GM12878 (cell line): ENCODE results near the gene TINCR. TPM values are rescaled to one million over a fixed set of nuclear protein-coding genes. Genes with fewer than 3 reads are reported as not detected.

ENCODE experiments used
- ATAC-seq: fragments of 200-7000 bp; cut with Tn5 transposase; 3 replicates; pipeline ENCODE4 v1.9.1; 2020; ENCODE audit warnings: mild to moderate bottlenecking, moderate library complexity
- BruUV-seq: library from RNA; stranded (reverse); fragments of 400-500 nt; replicated peaks from 2 replicates; lab custom pipeline; 2021; lab: Mats Ljungman, UMichigan
- CTCF ChIA-PET: fragments of 300-600 bp; sonication (Branson Sonifier 250); formaldehyde crosslinking; extraction: SDS; loops from one replicate; lab custom pipeline; 2021; ENCODE audit warnings: inconsistent platforms; lab: Yijun Ruan, JAX
- POLR2A ChIA-PET: fragments of 350-600 bp; formaldehyde crosslinking; extraction: SDS; loops from one replicate; lab custom pipeline; 2021; ENCODE audit warnings: inconsistent platforms; lab: Charles Lee
- RAD21 ChIA-PET: fragments of 300-600 bp; sonication (Branson Sonifier 250); formaldehyde crosslinking; loops from one replicate; lab custom pipeline; 2023; ENCODE audit warnings: antibody characterized with exemption; ENCODE audit not compliant: unreplicated experiment; lab: Charles Lee
- SMC1A ChIA-PET: fragments of 300-600 bp; sonication (Branson Sonifier 250); formaldehyde crosslinking; loops from one replicate; lab custom pipeline; 2023; ENCODE audit not compliant: unreplicated experiment, uncharacterized antibody; lab: Charles Lee
- DNase-seq: peaks from one replicate; pipeline ENCODE4 v3.0.0-alpha.2; 2011; ENCODE audit warnings: low read depth, low spot score
- FAIRE-seq: peaks from 3 replicates; lab custom pipeline; 2011; peaks lifted over from hg19 to GRCh38; lab: Jason Lieb, UNC
- H2AFZ ChIP-seq: 2 replicates; pipeline ENCODE4 v1.6.0; 2011; ENCODE audit warnings: low read depth, low read length, control low read depth; ENCODE audit not compliant: control insufficient read depth
- H3K27ac ChIP-seq: 2 replicates; pipeline ENCODE4 v1.5.1; 2011; ENCODE audit warnings: control low read depth; ENCODE audit not compliant: control insufficient read depth, insufficient read depth
- H3K27me3 ChIP-seq, 2 experiments: replicated peaks in 1 of 2; 2 replicates each; pipeline versions ENCODE4 v1.6.0 to v1.6.1; 2011; ENCODE audit warnings: low read length in 1 of 2; ENCODE audit not compliant: control insufficient read depth in 2 of 2, insufficient read depth in 2 of 2
- H3K36me3 ChIP-seq, 2 experiments: 2 replicates each; pipeline ENCODE4 v1.5.1; 2011; ENCODE audit warnings: low read length in 1 of 2; ENCODE audit not compliant: control insufficient read depth in 2 of 2, insufficient read depth in 2 of 2
- H3K4me1 ChIP-seq: 2 replicates; pipeline ENCODE4 v1.6.1; 2011; ENCODE audit warnings: mild to moderate bottlenecking, low read length, moderate library complexity, mixed read lengths; ENCODE audit not compliant: control insufficient read depth, insufficient read depth
- H3K4me2 ChIP-seq: 2 replicates; pipeline ENCODE4 v1.6.0; 2011; ENCODE audit warnings: control low read depth; ENCODE audit not compliant: control insufficient read depth, insufficient read depth
- H3K4me3 ChIP-seq: fragments of 200-600 bp; sonication (generic); 2 replicates; pipeline ENCODE4 v1.5.1; 2016
- H3K79me2 ChIP-seq: 2 replicates; pipeline ENCODE4 v1.6.0; 2011; ENCODE audit warnings: low read length; ENCODE audit not compliant: control insufficient read depth, insufficient read depth
- H3K9ac ChIP-seq: 2 replicates; pipeline ENCODE4 v1.8.0; 2011; ENCODE audit warnings: low read length, control low read depth, mixed read lengths; ENCODE audit not compliant: control insufficient read depth, insufficient read depth
- H3K9me3 ChIP-seq: replicated peaks from 3 replicates; pipeline ENCODE4 v1.5.1; 2011; ENCODE audit warnings: mild to moderate bottlenecking, low read length; ENCODE audit not compliant: control insufficient read depth, insufficient read depth
- H4K20me1 ChIP-seq: 2 replicates; pipeline ENCODE4 v1.6.0; 2011; ENCODE audit not compliant: control insufficient read depth, insufficient read depth
- HCFC1 ChIP-seq: fragments of 150-350 bp; IDR thresholded peaks from 2 replicates; pipeline ENCODE4 v1.6.1; 2014; ENCODE audit warnings: low read length
- IRF4 ChIP-seq: IDR thresholded peaks from 2 replicates; pipeline ENCODE4 v1.6.1; 2011; ENCODE audit warnings: low read depth, low read length
- JUND ChIP-seq: IDR thresholded peaks from 2 replicates; pipeline ENCODE4 v1.6.1; 2012; ENCODE audit warnings: low read depth, mild to moderate bottlenecking, low read length, improper control_type of control experiment, moderate library complexity
- KLF5 ChIP-seq: fragments of 450-650 bp; IDR thresholded peaks from 2 replicates; pipeline ENCODE4 v1.6.1; 2014; ENCODE audit warnings: mild to moderate bottlenecking; ENCODE audit not compliant: partially characterized antibody
- YBX1 ChIP-seq: fragments of 450-650 bp; IDR thresholded peaks from 2 replicates; pipeline ENCODE4 v1.6.1; 2016; ENCODE audit warnings: antibody characterized with exemption
- WGBS: methylation state at CpG from one replicate; pipeline ENCODE4 v1.1.6; 2016; ENCODE audit warnings: low lambda C conversion rate; ENCODE audit not compliant: insufficient replicate concordance, insufficient coverage; ENCODE audit errors: missing lambda C conversion rate; 5-methylcytosine and 5-hydroxymethylcytosine counted together
- in situ Hi-C: fragments of 300-500 bp; cut with MboI; formaldehyde crosslinking; loops from 9 replicates; pipeline ENCODE4 v1.14.3; 2018; ENCODE audit warnings: mixed read lengths
- intact Hi-C: fragments of 100-400 bp; cut with micrococcal nuclease; formaldehyde crosslinking; loops from one replicate; pipeline ENCODE4 v1.14.2; 2022; ENCODE audit not compliant: unreplicated experiment
- polyA plus RNA-seq, 11 experiments: library from polyadenylated mRNA; depleted of rRNA in 4 of 11; unstranded in 6 of 11; stranded (reverse) in 5 of 11; fragments of >200 nt; fragmentation: Nextera tagmentation in 4 of 11; fragmentation: Illumina TruSeq in 1 of 11; extraction: Ambion mirVana in 4 of 11; extraction: Trizol in 1 of 11; gene quantifications; 1 replicate in 1 of 11; 2 replicates in 10 of 11; pipeline versions ENCODE4 v1.2.1 to v1.2.3, GENCODE V29; 2011 to 2016; ENCODE audit warnings: inconsistent platforms in 2 of 11, missing spikeins in 2 of 11, low read depth in 1 of 11
- total RNA-seq, 4 experiments: library from RNA; depleted of rRNA in 3 of 4; stranded (reverse); fragments of >200 nt in 3 of 4; fragmentation: Illumina TruSeq in 1 of 4; extraction: Trizol in 1 of 4; gene quantifications; 2 replicates each; pipeline versions ENCODE4 v1.2.1 to v1.2.3, GENCODE V29; 2013 to 2021
- TF ChIP-seq, protein P1 (sequence below): fragments of 450-650 bp; IDR thresholded peaks from 2 replicates; pipeline ENCODE4 v1.6.1; 2018; ENCODE audit warnings: borderline replicate concordance, mild to moderate bottlenecking; ENCODE audit not compliant: partially characterized antibody
- TF ChIP-seq, protein P2 (sequence below): IDR thresholded peaks from 2 replicates; pipeline ENCODE4 v1.6.1; 2012; ENCODE audit warnings: low read length, inconsistent platforms

TINCR gene
- total and polyA plus RNA-seq, 10 of the 15 experiments (the other 5 are each of a cell fraction or from before 2014, with no cell fraction given), result 0.02 to 0.36 (median 0.06) TPM; not detected in 3

DNA sequence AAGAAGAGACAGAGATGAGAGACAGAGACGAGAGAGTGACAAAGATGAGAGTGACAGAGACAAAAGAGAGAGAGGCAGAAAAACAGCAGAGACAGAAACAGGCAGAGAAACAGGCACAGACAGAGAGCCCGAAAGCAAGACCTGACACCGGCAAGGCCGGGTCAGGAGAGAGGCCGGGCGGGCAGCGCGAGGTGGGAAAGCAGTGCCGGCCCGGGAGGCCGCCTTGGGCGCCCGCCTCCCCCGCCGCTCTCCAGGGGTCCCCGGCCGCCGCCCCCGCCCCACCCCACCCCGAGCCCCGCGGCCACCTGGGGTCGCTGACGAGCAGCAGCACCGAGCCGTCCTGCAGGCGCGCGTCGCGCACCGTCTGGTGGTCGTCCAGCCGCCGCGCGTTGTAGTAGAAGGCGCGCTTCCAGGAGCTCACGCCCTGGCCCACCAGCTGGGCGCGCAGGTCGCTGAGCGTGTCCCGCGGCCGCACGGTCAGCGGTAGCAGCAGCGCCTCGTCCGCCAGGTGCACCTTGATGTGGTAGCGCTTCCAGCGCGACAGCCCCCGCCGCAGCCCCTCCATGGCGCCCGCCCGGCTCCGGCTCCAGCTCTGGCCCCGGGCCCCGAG lies at the start of gene TINCR (continued):
- TF ChIP-seq, protein P1, sequence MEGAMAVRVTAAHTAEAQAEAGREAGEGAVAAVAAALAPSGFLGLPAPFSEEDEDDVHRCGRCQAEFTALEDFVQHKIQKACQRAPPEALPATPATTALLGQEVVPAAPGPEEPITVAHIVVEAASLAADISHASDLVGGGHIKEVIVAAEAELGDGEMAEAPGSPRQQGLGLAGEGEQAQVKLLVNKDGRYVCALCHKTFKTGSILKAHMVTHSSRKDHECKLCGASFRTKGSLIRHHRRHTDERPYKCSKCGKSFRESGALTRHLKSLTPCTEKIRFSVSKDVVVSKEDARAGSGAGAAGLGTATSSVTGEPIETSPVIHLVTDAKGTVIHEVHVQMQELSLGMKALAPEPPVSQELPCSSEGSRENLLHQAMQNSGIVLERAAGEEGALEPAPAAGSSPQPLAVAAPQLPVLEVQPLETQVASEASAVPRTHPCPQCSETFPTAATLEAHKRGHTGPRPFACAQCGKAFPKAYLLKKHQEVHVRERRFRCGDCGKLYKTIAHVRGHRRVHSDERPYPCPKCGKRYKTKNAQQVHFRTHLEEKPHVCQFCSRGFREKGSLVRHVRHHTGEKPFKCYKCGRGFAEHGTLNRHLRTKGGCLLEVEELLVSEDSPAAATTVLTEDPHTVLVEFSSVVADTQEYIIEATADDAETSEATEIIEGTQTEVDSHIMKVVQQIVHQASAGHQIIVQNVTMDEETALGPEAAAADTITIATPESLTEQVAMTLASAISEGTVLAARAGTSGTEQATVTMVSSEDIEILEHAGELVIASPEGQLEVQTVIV, result no peak
- TF ChIP-seq, protein P2, sequence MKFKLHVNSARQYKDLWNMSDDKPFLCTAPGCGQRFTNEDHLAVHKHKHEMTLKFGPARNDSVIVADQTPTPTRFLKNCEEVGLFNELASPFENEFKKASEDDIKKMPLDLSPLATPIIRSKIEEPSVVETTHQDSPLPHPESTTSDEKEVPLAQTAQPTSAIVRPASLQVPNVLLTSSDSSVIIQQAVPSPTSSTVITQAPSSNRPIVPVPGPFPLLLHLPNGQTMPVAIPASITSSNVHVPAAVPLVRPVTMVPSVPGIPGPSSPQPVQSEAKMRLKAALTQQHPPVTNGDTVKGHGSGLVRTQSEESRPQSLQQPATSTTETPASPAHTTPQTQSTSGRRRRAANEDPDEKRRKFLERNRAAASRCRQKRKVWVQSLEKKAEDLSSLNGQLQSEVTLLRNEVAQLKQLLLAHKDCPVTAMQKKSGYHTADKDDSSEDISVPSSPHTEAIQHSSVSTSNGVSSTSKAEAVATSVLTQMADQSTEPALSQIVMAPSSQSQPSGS, result no peak
- TF ChIP-seq KLF5 (no peak), HCFC1 (no peak), IRF4 (no peak)

DNA sequence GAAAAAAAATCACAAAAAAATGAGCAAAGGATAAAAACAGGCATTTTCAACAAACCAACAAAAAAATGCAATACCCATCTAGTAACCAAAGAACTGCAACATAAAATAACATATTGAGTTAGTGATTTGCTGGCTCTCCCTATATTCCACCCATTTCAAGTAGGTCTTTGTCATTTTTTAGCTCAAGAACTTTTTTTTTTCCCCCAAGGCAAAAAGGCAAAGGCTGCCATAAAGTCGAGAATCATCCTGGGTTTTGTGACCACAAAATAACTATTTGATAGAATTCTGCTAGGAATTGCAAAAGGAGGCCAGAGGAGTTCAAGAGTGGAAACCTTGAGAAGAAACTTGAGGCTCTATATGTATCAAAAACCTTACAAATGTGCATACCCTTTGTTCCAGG lies 49.3 kb upstream of the TINCR start:
- Histone ChIP-seq H2AFZ (no peak overlapping the region), H3K27me3 (no peaks in the 10 kb centered on the region), H3K27ac (no peak overlapping the region), H3K4me1 (no peaks in the 10 kb centered on the region), H3K4me2 (no peak overlapping the region), H3K79me2 (peaks cover 47% of the 10 kb centered on the region), H3K4me3 (no peak overlapping the region), H3K9ac (no peak overlapping the region), H4K20me1 (no peaks in the 10 kb centered on the region), H3K9me3 (no peaks in the 10 kb centered on the region), H3K36me3 (peaks cover 15 to 42% of the 10 kb centered on the region in 2 experiments)
- RAD21 ChIA-PET, result no interaction called here
- WGBS, result 50% methylated on average over 1 of the region's 1 CpG
- POLR2A ChIA-PET, result no interaction called here
- intact Hi-C loops, result no loop called here
- DNase-seq (no peak), FAIRE-seq (no peak), ATAC-seq (no peak)
- in situ Hi-C loops, result no loop called here
- TF ChIP-seq JUND, result no peak
- TF ChIP-seq YBX1, result no peak
- BruUV-seq, result no TSS peak
- SMC1A ChIA-PET, result no interaction called here
- CTCF ChIA-PET, result interaction anchor here (0.6 kb wide), 1 partner anchor 94 kb away, joined by 3 read pairs; no protein-coding TSS in a partner anchor
